Endothelial cell of umbilical vein (primary cell): Measurements from ENCODE around the gene AADACL2. TPM values are rescaled to one million over a fixed set of nuclear protein-coding genes. Genes with fewer than 3 reads are reported as not detected.

Experiments used
- BruUV-seq: library from RNA; stranded (reverse); fragments of 400-500 nt; replicated peaks from 2 replicates; lab custom pipeline; 2021; lab: Mats Ljungman, UMichigan
- CTCF ChIA-PET: fragments of 300-600, 350-600 bp; sonication (Branson Sonifier 250); formaldehyde crosslinking; loops from one replicate; lab custom pipeline; 2021; ENCODE audit warnings: antibody characterized with exemption, inconsistent platforms; lab: Charles Lee
- POLR2A ChIA-PET: fragments of 300-600, 350-600 bp; sonication (Branson Sonifier 250); formaldehyde crosslinking; loops from one replicate; lab custom pipeline; 2021; ENCODE audit warnings: antibody characterized with exemption, inconsistent platforms; lab: Charles Lee
- DNase-seq: peaks from one replicate; pipeline ENCODE4 v3.0.0-alpha.2; 2011; ENCODE audit warnings: low read depth, low spot score
- FAIRE-seq: peaks from 2 replicates; lab custom pipeline; 2011; peaks lifted over from hg19 to GRCh38; lab: Jason Lieb, UNC
- H2AFZ ChIP-seq: 2 replicates; pipeline ENCODE4 v1.6.0; 2012; ENCODE audit warnings: low read depth, low read length, control low read depth, inconsistent platforms
- H3K27ac ChIP-seq: 2 replicates; pipeline ENCODE4 v1.5.1; 2011; ENCODE audit warnings: low read depth, mild to moderate bottlenecking, control low read depth, low read length, moderate library complexity; ENCODE audit not compliant: insufficient read depth
- H3K27me3 ChIP-seq, 2 experiments: 2 replicates each; pipeline versions ENCODE4 v1.6.0 to v1.6.1; 2011; ENCODE audit warnings: low read length in 2 of 2, mixed read lengths in 1 of 2; ENCODE audit not compliant: control insufficient read depth in 2 of 2, insufficient read depth in 2 of 2
- H3K36me3 ChIP-seq, 2 experiments: 2 replicates in 1 of 2; 3 replicates in 1 of 2; pipeline ENCODE4 v1.5.1; 2011; ENCODE audit warnings: low read length in 2 of 2, mild to moderate bottlenecking in 1 of 2, moderate library complexity in 1 of 2; ENCODE audit not compliant: control insufficient read depth in 2 of 2, insufficient read depth in 2 of 2; ENCODE audit errors: extremely low read depth in 1 of 2
- H3K4me1 ChIP-seq: 3 replicates; pipeline ENCODE4 v1.5.1; 2011; ENCODE audit warnings: mild to moderate bottlenecking, low read length; ENCODE audit not compliant: control insufficient read depth, insufficient read depth; ENCODE audit errors: extremely low read depth
- H3K4me2 ChIP-seq: 2 replicates; pipeline ENCODE4 v1.6.1; 2011; ENCODE audit warnings: low read length, control low read depth, mixed read lengths; ENCODE audit not compliant: insufficient read depth
- H3K4me3 ChIP-seq, 3 experiments: fragments of 200-600 bp in 1 of 3; sonication (generic), shearing (Covaris generic) in 1 of 3; replicated peaks in 1 of 3; 2 replicates each; pipeline ENCODE4 v1.5.1; 2011 to 2016; ENCODE audit warnings: control low read depth in 3 of 3, low read length in 3 of 3, mild to moderate bottlenecking in 2 of 3, inconsistent platforms in 1 of 3, low read depth in 1 of 3, moderate library complexity in 1 of 3; ENCODE audit not compliant: insufficient read depth in 1 of 3
- H3K79me2 ChIP-seq: 2 replicates; pipeline ENCODE4 v1.6.0; 2012; ENCODE audit warnings: low read length, inconsistent platforms; ENCODE audit not compliant: control insufficient read depth, insufficient read depth
- H3K9ac ChIP-seq: replicated peaks from 2 replicates; pipeline ENCODE3; 2011; ENCODE audit warnings: low read length, control low read depth; ENCODE audit not compliant: insufficient read depth; ENCODE audit errors: extremely low read depth
- H3K9me1 ChIP-seq: replicated peaks from 3 replicates; pipeline ENCODE4 v1.6.0; 2011; ENCODE audit warnings: mild to moderate bottlenecking, low read length; ENCODE audit not compliant: control insufficient read depth, insufficient read depth; ENCODE audit errors: extremely low read depth
- H3K9me3 ChIP-seq: replicated peaks from 2 replicates; pipeline ENCODE4 v1.5.1; 2012; ENCODE audit warnings: low read length, inconsistent platforms; ENCODE audit not compliant: control insufficient read depth, insufficient read depth
- H4K20me1 ChIP-seq: replicated peaks from 2 replicates; pipeline ENCODE3; 2011; ENCODE audit warnings: mild to moderate bottlenecking, low read length; ENCODE audit not compliant: control insufficient read depth, insufficient read depth; ENCODE audit errors: extremely low read depth
- EZH2 ChIP-seq: IDR thresholded peaks from 2 replicates; pipeline ENCODE4 v1.6.1; 2012; ENCODE audit warnings: borderline replicate concordance, low read depth, mild to moderate bottlenecking, moderate library complexity, low read length, inconsistent platforms; ENCODE audit not compliant: severe bottlenecking
- FOS ChIP-seq: IDR thresholded peaks from 2 replicates; pipeline ENCODE4 v1.6.1; 2011; ENCODE audit warnings: mild to moderate bottlenecking, low read length, moderate library complexity, borderline replicate concordance; ENCODE audit not compliant: insufficient read depth
- GATA2 ChIP-seq: IDR thresholded peaks from 2 replicates; pipeline ENCODE4 v1.7.0; 2011; ENCODE audit warnings: low read depth, mild to moderate bottlenecking, moderate library complexity, mixed read lengths, low read length; ENCODE audit not compliant: insufficient read length, insufficient read depth
- JUN ChIP-seq: IDR thresholded peaks from 2 replicates; pipeline ENCODE4 v1.6.1; 2011; ENCODE audit warnings: borderline replicate concordance, low read depth; ENCODE audit not compliant: insufficient read length, insufficient read depth
- MYC ChIP-seq: IDR thresholded peaks from one replicate; pipeline ENCODE4 v1.6.1; 2011; ENCODE audit warnings: mild to moderate bottlenecking, low read depth, low read length
- POLR2A ChIP-seq: IDR thresholded peaks from 2 replicates; pipeline ENCODE4 v1.6.1; 2012; ENCODE audit warnings: low read depth, mild to moderate bottlenecking, control low read depth, low read length
- POLR2AphosphoS5 ChIP-seq: IDR thresholded peaks from 2 replicates; pipeline ENCODE4 v1.6.1; 2012; ENCODE audit warnings: low read depth, mild to moderate bottlenecking, control low read depth, low read length, moderate library complexity; ENCODE audit not compliant: insufficient read depth
- dilution Hi-C: fragments of 300-500 bp; cut with MboI; formaldehyde crosslinking; loops from one replicate; pipeline ENCODE4 v1.15.0; 2019; ENCODE audit warnings: low sequenced_read_pairs; ENCODE audit not compliant: extremely low pct_ligation_motif_present
- intact Hi-C: fragments of 100-400 bp; cut with micrococcal nuclease; formaldehyde crosslinking; loops from one replicate; pipeline ENCODE4 v1.10.0; 2022
- polyA plus RNA-seq, 4 experiments: library from polyadenylated mRNA; depleted of rRNA in 3 of 4; stranded (reverse) in 3 of 4; unstranded in 1 of 4; fragments of >200 nt; gene quantifications; 2 replicates each; pipeline versions ENCODE4 v1.2.1 to v1.2.3, GENCODE V29; 2011 to 2012; ENCODE audit warnings: missing spikeins in 1 of 4
- total RNA-seq: library from RNA; stranded (reverse); gene quantifications from 2 replicates; pipeline ENCODE4 v1.2.3, GENCODE V29; 2021
- TF ChIP-seq, protein P1 (sequence below): IDR thresholded peaks from 2 replicates; pipeline ENCODE4 v1.6.1; 2011; ENCODE audit not compliant: insufficient read depth, insufficient read length
- TF ChIP-seq, protein P2 (sequence below), 2 donors: IDR thresholded peaks; 1 replicate in 1 of 2; 2 replicates in 1 of 2; pipeline ENCODE4 v1.5.1; 2011; ENCODE audit warnings: low read length in 2 of 2, mild to moderate bottlenecking in 2 of 2, moderate library complexity in 2 of 2, control low read depth in 1 of 2, inconsistent platforms in 1 of 2, low read depth in 1 of 2; ENCODE audit not compliant: insufficient read depth in 1 of 2; ENCODE audit errors: extremely low read depth in 1 of 2

Gene AADACL2
- total and polyA plus RNA-seq, 2 donors (not counting 3 experiments of a cell fraction or from before 2014, with no cell fraction given), result not detected

DNA sequence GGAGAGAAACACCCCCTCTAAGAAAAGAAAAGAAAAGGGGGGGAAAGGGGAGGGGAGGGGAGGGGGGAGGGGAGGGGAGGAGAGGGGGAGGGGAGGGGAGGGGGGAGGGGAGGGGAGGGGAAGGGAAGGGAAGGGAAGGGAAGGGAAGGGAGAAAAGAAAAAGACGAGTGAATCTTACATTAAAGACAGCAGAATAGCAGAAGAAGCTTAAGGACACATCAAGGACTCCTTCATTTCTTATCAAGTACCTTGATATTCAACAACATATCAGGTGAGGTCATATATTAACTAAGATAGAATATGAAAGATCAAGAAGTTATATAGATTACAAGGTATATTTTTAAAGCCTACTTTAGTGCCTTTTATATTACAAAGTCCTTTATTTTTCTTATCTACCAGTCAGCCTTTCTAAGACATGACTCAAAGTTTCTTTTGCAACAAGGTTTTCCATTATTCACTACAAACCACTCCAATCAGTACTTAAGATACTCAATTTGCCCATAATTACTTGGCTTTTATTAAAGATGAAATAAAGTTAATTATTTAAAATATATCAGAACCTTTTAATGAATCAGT lies 62.5 kb downstream of the AADACL2 start:
- Histone ChIP-seq H2AFZ (no peak overlapping the region), H4K20me1 (no peaks in the 10 kb centered on the region), H3K9ac (no peak overlapping the region), H3K4me2 (no peak overlapping the region), H3K79me2 (no peaks in the 10 kb centered on the region), H3K4me1 (peaks cover 10% of the 10 kb centered on the region), H3K36me3 (no peaks in the 10 kb centered on the region), H3K4me3 (no peak overlapping the region), H3K9me3 (no peaks in the 10 kb centered on the region), H3K27me3 (no peaks in the 10 kb centered on the region), H3K27ac (no peak overlapping the region), H3K9me1 (no peaks in the 10 kb centered on the region)
- dilution Hi-C loops (no loop called here), intact Hi-C loops (no loop called here)
- FAIRE-seq (no peak), DNase-seq (no peak)
- CTCF ChIA-PET, result interaction anchor here (1.8 kb wide), 1 partner anchor 8 kb away, joined by 5 read pairs; no protein-coding TSS in a partner anchor
- POLR2A ChIA-PET, result no interaction called here
- TF ChIP-seq GATA2 (no peak), MYC (no peak), EZH2 (no peak), POLR2AphosphoS5 (no peak), FOS (no peak), JUN (no peak), POLR2A (no peak)
- TF ChIP-seq, protein P1, sequence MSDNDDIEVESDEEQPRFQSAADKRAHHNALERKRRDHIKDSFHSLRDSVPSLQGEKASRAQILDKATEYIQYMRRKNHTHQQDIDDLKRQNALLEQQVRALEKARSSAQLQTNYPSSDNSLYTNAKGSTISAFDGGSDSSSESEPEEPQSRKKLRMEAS, result no peak
- TF ChIP-seq, protein P2, sequence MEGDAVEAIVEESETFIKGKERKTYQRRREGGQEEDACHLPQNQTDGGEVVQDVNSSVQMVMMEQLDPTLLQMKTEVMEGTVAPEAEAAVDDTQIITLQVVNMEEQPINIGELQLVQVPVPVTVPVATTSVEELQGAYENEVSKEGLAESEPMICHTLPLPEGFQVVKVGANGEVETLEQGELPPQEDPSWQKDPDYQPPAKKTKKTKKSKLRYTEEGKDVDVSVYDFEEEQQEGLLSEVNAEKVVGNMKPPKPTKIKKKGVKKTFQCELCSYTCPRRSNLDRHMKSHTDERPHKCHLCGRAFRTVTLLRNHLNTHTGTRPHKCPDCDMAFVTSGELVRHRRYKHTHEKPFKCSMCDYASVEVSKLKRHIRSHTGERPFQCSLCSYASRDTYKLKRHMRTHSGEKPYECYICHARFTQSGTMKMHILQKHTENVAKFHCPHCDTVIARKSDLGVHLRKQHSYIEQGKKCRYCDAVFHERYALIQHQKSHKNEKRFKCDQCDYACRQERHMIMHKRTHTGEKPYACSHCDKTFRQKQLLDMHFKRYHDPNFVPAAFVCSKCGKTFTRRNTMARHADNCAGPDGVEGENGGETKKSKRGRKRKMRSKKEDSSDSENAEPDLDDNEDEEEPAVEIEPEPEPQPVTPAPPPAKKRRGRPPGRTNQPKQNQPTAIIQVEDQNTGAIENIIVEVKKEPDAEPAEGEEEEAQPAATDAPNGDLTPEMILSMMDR (IDR thresholded peaks at IDR 0.05; ENCODE audit: extremely low read depth in 1 of 2, insufficient read depth in 1 of 2, low read depth in 1 of 2, low read length in 2 of 2), result no peak
- BruUV-seq, result no TSS peak
